ENCODE results near the gene ACSM2B.
"Not testable (repeated sequence)": the region's sequence is repeated elsewhere in the genome, so short reads cannot be mapped to it uniquely, and the experiment has no call there.

The ACSM2B gene

DNA sequence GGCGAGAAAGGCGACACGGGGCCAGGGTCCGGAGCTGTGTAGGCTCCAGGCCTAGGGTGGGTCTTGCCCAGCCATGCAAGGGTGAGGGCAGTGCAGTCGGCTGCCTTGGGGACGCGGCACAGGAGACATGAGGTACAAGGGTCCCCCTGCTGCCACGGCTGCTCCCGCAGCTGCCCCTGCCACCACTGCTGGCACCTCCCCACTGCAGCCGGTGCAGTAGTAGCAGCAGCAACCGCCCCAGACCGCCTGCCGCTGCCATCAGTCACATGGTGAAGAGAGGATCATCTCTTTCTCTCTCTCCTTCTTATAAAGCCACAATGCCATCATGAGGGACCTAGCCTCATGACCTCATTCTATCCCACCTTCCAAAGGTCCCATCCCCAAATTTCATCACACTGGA, 44.4 kb downstream of the ACSM2B start:
- DNase-seq, result not testable (repeated sequence)

DNA sequence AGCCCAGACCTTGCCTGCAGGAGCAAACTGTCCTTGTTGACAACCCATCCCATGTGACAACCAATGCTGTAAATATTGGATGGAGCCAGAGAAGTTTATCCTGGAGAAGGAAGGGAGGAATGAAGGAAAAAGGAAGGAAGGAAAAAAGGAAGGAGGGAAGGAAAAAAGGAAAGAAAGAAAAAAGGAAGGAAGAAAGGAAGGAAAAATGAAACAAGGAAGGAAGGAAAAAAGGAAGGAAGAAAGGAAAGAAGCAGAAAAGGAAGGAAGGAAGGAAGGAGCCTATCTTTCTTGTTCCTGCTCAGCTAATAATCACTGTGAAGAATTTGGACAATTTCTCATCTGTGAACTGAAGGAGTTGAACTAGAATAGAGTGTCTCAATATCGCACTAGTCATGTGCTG, 56.1 kb downstream of the ACSM2B start:
- no peak for DNase-seq

DNA sequence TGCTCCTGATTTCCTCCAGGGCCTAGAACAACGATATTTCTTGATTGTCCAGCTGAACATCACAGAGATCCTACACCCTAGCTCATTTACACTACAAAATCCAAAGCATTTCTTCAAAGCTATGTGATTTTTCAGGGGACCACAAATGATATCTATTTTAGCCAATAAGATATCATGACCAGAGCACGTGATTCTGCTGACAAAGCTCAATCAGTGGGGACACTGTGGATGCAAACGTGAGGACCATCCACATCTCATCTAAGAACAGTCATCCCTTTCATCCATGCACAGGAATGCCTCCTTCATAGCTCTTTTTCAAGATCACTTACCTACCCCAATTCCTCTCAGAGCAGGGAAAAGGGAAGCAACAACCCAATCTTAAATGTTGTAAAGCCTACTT, 56.9 kb downstream of the ACSM2B start:
- DNase-seq, result no peak

DNA sequence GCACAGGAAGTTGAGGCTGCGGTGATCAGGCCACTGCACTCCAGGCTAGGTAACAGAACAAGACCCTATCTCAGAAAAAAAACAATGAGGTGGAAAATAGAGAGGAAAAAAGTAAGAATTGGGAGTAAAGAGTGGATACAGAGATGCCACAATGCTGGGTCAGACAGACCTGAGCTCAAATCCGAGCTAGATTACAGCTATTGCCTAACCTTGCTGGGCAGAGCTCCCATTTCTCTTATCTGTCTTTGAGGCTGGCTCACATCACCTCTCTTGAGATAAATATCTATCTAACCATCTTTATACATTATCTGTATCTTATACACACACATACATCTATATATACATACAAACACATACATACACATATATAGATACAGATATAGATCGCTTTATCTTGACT, 59.0 kb downstream of the ACSM2B start:
- no peak for DNase-seq

DNA sequence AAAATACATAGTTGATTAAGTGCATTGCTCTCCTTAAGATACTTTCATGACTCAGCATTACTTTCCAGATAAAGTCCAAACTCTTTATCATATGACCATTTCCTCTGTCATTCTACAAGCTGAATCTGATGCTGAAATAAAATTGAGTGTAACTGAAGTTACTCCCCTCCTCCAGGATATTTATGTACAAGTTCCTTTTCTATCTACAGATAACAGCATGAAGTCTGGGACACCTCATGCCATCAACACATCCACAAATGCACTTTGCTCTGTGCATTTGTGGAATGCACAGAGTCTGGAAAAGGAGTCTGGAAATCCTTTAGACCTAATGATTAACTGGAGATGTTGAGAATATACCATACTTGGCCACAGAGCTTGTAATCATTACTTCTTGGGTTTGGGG, 60.5 kb downstream of the ACSM2B start:
- no peak for DNase-seq

DNA sequence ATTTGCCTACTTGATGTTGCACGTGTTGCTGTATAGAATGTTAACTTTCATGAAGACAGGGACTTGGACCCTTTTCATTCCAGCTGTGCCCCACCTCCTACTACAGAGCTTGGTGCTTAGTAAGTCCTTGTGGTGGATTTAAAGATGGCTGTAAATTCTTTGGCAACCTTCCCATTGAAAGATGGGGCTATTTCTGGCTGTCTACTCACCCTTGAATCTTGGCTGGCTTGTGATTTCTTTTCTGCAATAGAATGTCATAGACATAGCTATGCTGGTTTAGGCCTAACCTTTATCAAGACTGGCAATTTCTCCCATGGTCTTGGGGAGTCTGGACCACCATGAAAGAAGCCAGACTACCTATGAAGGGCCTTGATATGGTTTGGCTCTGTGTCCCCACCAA, 65.8 kb downstream of the ACSM2B start:
- DNase-seq, result no peak

DNA sequence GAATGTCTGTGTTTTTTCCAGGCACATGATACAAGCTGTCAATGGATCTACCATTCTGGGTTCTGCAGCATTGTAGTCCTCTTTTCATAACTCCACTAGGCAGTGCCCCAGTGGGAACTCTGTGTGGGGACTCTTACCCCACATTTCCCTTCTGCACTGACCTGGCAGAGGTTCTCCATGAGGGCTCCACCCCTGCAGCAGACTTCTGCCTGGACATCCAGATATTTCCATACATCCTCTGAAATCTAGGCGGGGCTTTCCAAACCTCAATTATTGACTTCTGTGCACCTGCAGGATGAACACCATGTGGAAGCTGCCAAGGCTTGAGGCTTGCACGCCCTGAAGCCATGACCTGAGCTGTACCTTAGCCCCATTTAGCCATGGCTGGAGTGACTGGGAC, 68.9 kb downstream of the ACSM2B start:
- no peak for DNase-seq

DNA sequence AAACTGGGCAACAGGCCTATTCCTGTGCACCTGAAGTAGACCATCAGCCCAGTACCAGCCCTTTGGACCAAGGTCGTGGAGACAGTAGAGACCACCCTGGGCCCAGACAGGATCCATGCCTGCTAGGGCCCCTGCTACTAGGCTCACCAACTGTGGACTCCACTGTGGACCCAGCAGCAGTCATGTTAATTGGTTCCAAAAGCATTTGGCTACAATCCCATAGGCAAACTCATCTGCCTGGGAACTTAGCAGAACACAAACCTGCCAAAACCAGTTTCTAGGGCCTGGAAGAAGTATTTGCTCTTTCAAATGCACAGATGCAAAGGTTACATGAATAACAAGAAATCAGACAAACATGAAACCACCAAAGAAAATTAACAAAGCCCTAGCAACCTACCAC, 71.7 kb downstream of the ACSM2B start:
- no peak for DNase-seq

DNA sequence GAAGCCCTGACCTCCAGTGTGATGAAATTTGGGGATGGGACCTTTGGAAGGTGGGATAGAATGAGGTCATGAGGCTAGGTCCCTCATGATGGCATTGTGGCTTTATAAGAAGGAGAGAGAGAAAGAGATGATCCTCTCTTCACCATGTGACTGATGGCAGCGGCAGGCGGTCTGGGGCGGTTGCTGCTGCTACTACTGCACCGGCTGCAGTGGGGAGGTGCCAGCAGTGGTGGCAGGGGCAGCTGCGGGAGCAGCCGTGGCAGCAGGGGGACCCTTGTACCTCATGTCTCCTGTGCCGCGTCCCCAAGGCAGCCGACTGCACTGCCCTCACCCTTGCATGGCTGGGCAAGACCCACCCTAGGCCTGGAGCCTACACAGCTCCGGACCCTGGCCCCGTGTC, 84.7 kb downstream of the ACSM2B start:
- not testable (repeated sequence) for DNase-seq

DNA sequence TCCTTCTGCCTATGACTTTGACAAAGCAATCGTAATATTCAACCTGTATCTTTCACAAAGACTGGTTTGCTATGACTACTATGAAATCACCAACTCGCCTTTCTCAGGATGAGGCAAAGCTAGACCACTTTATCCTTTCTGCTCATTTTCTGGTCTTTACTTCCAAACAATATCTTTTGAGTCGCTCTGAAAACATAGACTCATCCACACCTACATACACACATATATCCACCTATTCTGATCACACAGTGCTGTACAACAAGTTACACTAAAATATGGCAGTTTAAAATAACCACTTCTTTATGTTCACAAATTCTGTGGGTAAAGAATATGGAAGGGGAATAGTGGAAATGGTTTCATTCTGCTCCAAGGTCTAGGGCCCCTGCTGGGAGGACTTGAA, 85.2 kb downstream of the ACSM2B start:
- DNase-seq, result not testable (repeated sequence)
